ENCODE results near the gene CREB1.
"Not testable (repeated sequence)": the region's sequence is repeated elsewhere in the genome, so short reads cannot be mapped to it uniquely, and the experiment has no call there.

The CREB1 gene

GRCh38 chr2:207619764-207620203 lies 90.0 kb downstream of the CREB1 start:
- no peak for DNase-seq

GRCh38 chr2:207621501-207622039 lies 91.8 kb downstream of the CREB1 start:
- DNase-seq: no peak

- peak; percentile 31 for DNase-seq
Measured at GRCh38 chr2:207624185-207625013, 94.6 kb downstream of the CREB1 start.

DNA sequence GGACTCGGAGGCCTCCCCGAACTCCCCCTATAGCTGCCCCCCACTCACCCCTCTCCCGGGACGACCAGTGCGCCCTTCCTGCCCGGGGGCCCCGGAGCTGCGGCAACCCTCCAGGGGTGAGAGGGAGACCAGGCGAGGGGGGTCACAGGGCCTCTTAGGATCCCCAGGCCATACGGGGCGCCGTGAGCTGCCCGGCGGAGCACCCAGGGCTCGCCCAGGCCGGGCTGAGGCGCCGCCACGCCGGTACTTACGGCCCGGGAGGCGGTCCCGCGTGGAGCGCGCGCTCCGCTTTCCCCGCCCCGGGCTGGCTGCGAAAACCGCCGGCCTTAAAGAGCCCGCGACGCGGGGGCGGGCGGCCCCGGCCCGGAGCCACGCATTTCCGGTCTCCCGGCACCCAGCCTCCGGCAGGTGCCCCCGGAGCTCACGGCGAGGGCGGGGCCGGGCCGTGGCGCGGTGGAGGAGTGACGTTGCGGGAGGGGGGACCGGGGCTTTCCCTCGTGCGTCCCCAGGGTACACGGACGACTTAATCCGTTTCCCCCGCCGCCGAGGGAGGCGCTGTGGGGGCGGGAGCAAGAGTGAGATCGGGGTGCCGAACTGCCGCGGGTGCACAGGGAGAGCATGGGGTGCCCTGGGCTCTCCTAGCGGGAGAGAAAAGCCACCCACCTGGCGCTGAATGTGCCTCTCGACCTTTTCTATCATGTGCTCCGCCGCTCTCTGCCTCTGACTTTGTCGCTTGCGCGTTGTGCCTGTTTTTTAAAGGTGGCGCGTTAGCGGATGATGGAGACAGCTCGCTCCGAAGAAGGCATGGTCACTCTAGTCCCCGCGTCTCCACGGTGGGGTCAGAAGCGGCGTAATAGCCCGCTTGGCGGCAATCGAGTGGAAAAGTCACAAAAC lies 95.5 kb downstream of the CREB1 start, which contains the start of gene METTL21A:
TSS of gene METTL21A (minus strand) at position 381 of the 894 bp plus-strand sequence. CDS start 1,019 bp downstream, outside the sequence.
- peak; percentile 83 for DNase-seq

DNA sequence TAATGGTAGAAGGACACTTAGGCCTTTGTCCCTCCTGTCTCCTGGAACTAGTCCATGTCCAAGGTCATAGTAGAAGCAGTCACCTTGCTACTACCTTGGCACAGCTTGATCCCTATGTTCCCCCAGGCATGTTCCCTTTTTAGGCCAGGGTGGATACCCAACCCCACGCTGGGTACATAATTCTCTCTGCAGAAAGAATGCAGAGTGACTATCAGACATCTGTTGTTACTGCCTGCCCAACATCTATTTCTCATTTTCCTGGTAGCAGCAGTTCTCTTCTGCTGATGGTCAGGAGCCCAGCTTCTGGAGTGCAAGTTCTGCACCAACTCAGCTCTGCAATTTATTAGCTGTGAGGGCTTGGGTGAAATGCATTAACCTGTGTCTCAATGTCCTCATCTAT lies 99.8 kb downstream of the CREB1 start:
- DNase-seq: no peak

- peak; percentile 27 for DNase-seq
Measured at GRCh38 chr2:207630491-207630890, 100.7 kb downstream of the CREB1 start.

DNA sequence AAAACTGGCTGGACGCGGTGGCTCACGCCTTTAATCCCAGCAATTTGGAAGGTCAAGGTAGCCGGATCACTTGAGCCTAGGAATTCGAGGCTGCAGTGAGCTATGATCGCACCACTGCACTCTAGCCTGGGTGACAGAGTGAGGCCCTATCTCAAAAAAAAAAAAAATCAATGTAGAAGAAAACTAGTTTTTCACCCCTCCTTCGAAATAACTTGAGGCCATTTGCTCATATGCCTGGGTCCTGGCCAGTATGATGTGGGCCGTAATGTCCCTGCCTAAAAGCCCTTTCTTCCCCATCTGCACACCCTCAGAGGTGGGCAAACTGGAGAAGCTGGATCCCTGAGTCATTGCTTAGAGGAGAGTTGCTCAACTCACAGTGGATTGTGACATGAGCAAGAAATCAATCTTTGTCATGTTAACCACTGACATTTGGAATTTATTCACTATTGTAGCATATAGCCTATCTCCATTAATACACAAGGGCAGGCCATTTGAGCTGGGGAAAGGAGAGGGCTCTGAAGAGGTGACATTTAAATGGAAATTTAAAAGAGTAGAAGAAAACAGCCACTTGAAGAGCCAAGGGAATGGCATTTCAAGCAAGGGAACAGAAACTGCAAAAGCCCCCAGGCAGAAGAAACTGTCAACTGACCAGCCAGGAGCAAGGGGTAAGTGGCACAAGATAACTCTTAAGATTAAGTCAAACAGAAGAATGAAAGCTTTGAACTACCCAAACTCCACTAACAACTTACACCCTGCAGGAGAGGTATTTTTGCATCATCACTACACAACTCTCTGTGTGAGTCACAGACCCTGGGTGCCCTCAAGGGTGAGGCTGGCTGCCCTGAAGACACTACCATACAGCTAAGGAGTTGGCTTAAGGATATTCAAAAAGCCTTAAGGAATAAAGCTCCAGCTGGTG lies 103.1 kb downstream of the CREB1 start:
- DNase-seq: no peak

DNA sequence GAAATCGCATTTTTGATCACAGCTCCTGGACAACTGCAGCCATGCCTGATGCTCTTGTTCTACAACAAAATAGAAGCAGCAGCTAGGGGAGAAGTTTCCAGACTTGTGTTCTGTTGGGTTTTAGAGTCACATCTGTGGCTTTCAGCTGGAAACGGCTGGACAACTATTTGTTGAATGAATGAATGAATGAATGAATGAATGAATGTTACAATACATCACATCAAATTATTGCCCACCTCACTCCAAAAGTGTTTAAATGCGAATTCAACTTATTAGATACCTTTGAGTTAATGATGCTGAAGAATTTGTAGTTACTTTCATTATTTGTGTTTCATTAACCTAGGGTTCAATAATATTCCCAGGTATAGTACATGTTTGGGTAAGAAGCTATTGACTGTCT lies 103.9 kb downstream of the CREB1 start:
- no peak for DNase-seq

DNA sequence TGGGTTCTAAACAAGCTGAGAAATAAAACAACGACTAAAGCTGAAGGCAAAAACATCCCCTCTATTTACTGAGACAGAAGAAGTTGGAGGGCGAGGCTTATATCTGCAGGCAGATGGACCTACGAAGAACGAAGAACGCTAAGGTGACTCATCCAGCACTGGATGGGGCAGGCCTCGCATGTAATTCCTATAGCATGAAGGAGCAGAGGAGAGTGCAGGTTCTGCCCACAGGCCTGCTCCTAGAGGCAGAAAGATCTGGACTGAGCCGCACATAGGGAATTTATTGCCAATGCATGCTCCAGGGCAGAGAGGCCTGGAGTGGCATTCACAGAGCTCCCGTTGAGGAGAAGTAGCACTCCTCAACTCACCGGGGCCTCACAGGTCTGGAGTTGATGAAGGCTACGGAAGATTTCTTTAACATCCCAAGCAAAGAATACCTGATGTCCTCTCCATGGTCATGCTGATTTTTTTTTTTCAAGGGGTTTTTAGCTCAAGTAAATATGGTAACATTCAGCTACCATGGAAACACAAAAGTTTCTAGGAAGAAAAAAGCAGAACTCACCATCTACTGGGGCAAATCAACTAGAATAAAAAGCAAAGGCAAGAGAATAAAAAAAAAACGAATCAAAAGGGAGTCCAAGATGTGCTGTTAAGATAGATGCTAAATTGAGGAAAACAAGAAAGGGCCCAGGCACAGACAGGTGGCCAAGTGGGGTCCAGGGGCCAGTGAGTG lies 105.9 kb downstream of the CREB1 start:
- no peak for DNase-seq

- not testable (repeated sequence) for DNase-seq
Measured at GRCh38 chr2:207639288-207639687, 109.5 kb downstream of the CREB1 start.

GRCh38 chr2:207640160-207640559 lies 110.4 kb downstream of the CREB1 start:
- DNase-seq: no peak

- DNase-seq: no peak
Measured at GRCh38 chr2:207640661-207641060, 110.9 kb downstream of the CREB1 start.

DNA sequence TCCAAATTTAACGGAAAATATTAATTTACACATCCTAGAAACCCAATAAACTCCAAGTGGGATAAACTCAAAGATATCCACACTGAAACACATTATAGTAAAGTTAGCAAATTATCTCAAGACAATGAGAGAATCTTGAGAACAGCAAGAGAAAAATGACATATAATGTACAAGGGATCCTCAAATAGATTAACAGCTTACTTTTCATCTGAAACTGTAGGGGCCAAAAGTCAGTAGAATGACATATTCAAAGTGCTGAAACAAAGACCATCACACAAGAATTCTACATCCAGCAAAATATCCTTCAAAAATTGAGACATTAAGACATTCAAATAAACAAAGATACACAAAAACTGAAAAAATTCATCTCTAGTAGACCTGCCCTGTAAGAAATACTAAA lies 114.1 kb downstream of the CREB1 start:
- DNase-seq: no peak

GRCh38 chr2:207646582-207646981 lies 116.8 kb downstream of the CREB1 start:
- DNase-seq: not testable (repeated sequence)

Data from DMS153 (cell line).